ENCODE results near the gene SYNJ2. TPM values are rescaled to one million over a fixed set of nuclear protein-coding genes. Genes with fewer than 3 reads are reported as not detected.
A peak's percentile ranks its signal among the peaks of the same experiment; 100 is the strongest.

Gene SYNJ2
- total RNA-seq, 1 experiment from 2014 or later = 45.0 TPM

DNA sequence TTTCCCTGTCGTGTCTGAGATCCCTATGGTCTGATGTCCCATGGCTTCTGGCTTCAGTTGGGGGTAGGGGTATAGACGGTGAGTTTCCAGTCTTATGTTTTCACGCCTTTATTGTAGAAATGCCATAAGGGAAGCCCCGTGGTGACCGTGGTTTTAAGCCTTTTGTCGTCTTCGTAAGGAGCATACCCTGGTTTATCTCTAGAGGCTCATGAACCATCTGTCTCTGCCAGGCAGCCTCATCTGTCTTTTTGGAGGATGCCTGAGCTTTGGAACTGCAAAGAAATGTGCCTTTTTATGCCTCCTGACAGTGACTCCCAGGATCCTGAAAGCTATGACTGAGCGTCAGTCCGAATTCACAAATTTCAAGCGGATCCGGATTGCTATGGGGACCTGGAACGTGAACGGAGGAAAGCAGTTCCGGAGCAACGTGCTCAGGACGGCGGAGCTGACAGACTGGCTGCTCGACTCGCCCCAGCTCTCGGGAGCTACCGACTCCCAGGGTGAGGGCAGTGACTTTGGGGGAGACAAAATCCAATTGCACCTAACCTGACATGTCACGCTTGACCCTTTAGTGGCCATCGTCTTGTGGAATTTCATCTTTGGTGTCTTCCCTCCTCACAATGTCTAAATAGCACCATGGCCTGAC is 84.6 kb downstream of the SYNJ2 start:
- peaks cover 3% of the 10 kb centered on the region; the same call in 1 of the 2 replicates for H3K36me3 ChIP-seq (ENCODE audit: control insufficient read depth, insufficient read depth, low read length)
- intact Hi-C loops (cut with micrococcal nuclease; ENCODE audit: unreplicated experiment) = no loop called here
- H3K4me3 ChIP-seq (ENCODE audit: low read depth, low read length) = no peak overlapping the region
- no peaks in the 10 kb centered on the region for H3K9me3 ChIP-seq
- no peak overlapping the region for H3K4me3 Mint-ChIP-seq (ENCODE audit: unreplicated experiment)
- no TSS peak for BruUV-seq (replicated peaks)
- peaks cover 36% of the 10 kb centered on the region for H3K36me3 Mint-ChIP-seq (ENCODE audit: insufficient read depth, unreplicated experiment)
- H3K27me3 ChIP-seq (replicated peaks; ENCODE audit: control insufficient read depth, insufficient read depth, low read length) = no peaks in the 10 kb centered on the region
- no peak for DNase-seq
- no peaks in the 10 kb centered on the region for H3K4me1 Mint-ChIP-seq (ENCODE audit: low read depth, unreplicated experiment)
- POLR2A ChIA-PET = no interaction called here
- H3K27ac Mint-ChIP-seq (ENCODE audit: unreplicated experiment) = no peak overlapping the region
- H3K9me3 Mint-ChIP-seq (ENCODE audit: unreplicated experiment) = no peaks in the 10 kb centered on the region
- CTCF ChIA-PET = no interaction called here
- H3K4me1 ChIP-seq = no peaks in the 10 kb centered on the region
- TF ChIP-seq, protein P1, sequence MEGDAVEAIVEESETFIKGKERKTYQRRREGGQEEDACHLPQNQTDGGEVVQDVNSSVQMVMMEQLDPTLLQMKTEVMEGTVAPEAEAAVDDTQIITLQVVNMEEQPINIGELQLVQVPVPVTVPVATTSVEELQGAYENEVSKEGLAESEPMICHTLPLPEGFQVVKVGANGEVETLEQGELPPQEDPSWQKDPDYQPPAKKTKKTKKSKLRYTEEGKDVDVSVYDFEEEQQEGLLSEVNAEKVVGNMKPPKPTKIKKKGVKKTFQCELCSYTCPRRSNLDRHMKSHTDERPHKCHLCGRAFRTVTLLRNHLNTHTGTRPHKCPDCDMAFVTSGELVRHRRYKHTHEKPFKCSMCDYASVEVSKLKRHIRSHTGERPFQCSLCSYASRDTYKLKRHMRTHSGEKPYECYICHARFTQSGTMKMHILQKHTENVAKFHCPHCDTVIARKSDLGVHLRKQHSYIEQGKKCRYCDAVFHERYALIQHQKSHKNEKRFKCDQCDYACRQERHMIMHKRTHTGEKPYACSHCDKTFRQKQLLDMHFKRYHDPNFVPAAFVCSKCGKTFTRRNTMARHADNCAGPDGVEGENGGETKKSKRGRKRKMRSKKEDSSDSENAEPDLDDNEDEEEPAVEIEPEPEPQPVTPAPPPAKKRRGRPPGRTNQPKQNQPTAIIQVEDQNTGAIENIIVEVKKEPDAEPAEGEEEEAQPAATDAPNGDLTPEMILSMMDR (IDR thresholded peaks at IDR 0.05; ENCODE audit: insufficient read depth in 1 of 2, low read depth in 1 of 2, low read length in 1 of 2, severe bottlenecking in 1 of 2, unreplicated experiment in 1 of 2) = no peak
- no peaks in the 10 kb centered on the region for H3K27me3 Mint-ChIP-seq (ENCODE audit: insufficient read depth, unreplicated experiment)

DNA sequence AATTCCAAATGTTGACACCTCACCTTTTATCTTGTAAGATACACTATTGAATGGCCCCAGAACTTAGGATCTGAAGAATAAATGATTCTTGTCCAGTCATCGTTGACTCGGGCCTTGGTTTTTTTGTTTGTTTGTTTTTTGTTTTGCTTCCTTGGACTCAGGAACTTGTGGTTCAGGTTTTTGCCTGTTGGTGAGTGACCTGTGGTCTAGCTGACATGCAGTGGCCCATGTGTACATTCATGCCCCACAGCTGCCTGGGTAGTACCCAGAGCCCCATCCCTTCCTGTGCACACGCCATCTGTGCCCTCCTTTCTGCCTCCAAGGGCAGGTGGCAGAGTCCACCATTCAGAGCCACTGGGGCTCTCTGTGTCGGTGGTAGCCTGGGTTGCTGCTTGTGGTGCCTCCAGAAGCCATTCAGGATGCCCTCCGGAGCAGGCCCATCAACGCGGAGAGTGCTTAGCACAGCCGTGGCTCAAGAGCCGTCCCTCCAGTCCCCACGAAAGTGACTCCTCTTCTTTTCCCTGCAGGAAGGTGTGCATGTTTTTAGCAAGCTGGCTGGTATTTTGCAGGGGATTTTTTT is 85.9 kb downstream of the SYNJ2 start:
- no peaks in the 10 kb centered on the region for H3K9me3 Mint-ChIP-seq (ENCODE audit: unreplicated experiment)
- H3K4me3 Mint-ChIP-seq (ENCODE audit: unreplicated experiment) = no peak overlapping the region
- H3K27me3 ChIP-seq (replicated peaks; ENCODE audit: control insufficient read depth, insufficient read depth, low read length) = no peaks in the 10 kb centered on the region
- no TSS peak for BruUV-seq (replicated peaks)
- H3K27ac Mint-ChIP-seq (ENCODE audit: unreplicated experiment) = no peak overlapping the region
- H3K9me3 ChIP-seq = no peaks in the 10 kb centered on the region
- peaks cover 8% of the 10 kb centered on the region; the same call in 1 of the 2 replicates for H3K4me1 ChIP-seq
- peaks cover 38% of the 10 kb centered on the region for H3K36me3 Mint-ChIP-seq (ENCODE audit: insufficient read depth, unreplicated experiment)
- intact Hi-C loops (cut with micrococcal nuclease; ENCODE audit: unreplicated experiment) = no loop called here
- ChIA-PET CTCF (no interaction called here), POLR2A (no interaction called here)
- H3K4me1 Mint-ChIP-seq (ENCODE audit: low read depth, unreplicated experiment) = peaks cover 7% of the 10 kb centered on the region
- DNase-seq = no peak
- no peaks in the 10 kb centered on the region for H3K27me3 Mint-ChIP-seq (ENCODE audit: insufficient read depth, unreplicated experiment)
- H3K36me3 ChIP-seq (ENCODE audit: control insufficient read depth, insufficient read depth, low read length) = no peaks in the 10 kb centered on the region
- TF ChIP-seq, protein P1 (IDR thresholded peaks at IDR 0.05; ENCODE audit: insufficient read depth in 1 of 2, low read depth in 1 of 2, low read length in 1 of 2, severe bottlenecking in 1 of 2, unreplicated experiment in 1 of 2) = no peak
- no peak overlapping the region for H3K4me3 ChIP-seq (ENCODE audit: low read depth, low read length)

DNA sequence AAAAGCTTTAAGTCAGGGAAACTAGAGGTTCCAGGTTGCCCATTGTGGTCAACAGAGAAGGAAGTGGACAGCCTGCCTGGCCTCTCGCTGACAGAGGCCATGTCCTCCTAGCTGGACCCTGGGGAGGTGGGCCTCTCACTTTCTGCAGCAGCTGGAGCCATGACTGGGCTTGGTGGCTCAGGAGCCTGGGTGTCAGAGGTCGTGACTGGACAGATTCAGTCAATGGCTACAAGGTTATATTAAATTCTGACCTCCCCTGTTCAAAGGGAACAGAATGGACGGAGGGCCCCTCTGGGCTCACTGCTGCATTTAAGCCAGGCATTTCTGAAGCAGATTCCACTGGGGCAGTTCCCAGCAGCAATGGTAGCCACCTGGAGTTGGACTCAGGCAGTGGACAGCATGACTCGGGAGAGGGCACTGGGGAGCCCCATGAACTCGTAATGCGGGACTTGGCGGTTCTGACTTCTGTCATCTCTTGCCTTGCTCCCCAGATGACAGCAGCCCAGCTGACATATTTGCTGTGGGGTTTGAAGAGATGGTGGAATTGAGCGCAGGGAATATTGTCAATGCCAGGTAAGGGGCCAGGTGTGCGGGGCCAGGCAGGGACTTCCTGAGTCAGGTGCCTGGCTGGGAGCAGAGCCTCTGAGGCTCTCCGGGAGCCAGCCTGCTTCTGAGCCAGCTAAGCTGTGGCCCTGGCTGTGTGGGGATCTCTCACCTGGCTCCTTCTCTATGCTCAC is 86.7 kb downstream of the SYNJ2 start:
- no peaks in the 10 kb centered on the region for H3K9me3 Mint-ChIP-seq (ENCODE audit: unreplicated experiment)
- POLR2A ChIA-PET = no interaction called here
- no TSS peak for BruUV-seq (replicated peaks)
- H3K36me3 Mint-ChIP-seq (ENCODE audit: insufficient read depth, unreplicated experiment) = peaks cover 41% of the 10 kb centered on the region
- H3K36me3 ChIP-seq (ENCODE audit: control insufficient read depth, insufficient read depth, low read length) = no peaks in the 10 kb centered on the region
- no peak overlapping the region for H3K4me3 ChIP-seq (ENCODE audit: low read depth, low read length)
- intact Hi-C loops (cut with micrococcal nuclease; ENCODE audit: unreplicated experiment) = no loop called here
- no peaks in the 10 kb centered on the region for H3K27me3 ChIP-seq (replicated peaks; ENCODE audit: control insufficient read depth, insufficient read depth, low read length)
- H3K4me1 Mint-ChIP-seq (ENCODE audit: low read depth, unreplicated experiment) = peaks cover 7% of the 10 kb centered on the region
- peak overlapping the region; percentile 33 for H3K27ac Mint-ChIP-seq (ENCODE audit: unreplicated experiment)
- no peaks in the 10 kb centered on the region for H3K9me3 ChIP-seq
- TF ChIP-seq, protein P1 (IDR thresholded peaks at IDR 0.05; ENCODE audit: insufficient read depth in 1 of 2, low read depth in 1 of 2, low read length in 1 of 2, severe bottlenecking in 1 of 2, unreplicated experiment in 1 of 2) = no peak
- H3K27me3 Mint-ChIP-seq (ENCODE audit: insufficient read depth, unreplicated experiment) = no peaks in the 10 kb centered on the region
- CTCF ChIA-PET = interaction anchor here (0.6 kb wide), 1 partner anchor 318 kb away, joined by 4 read pairs; no protein-coding TSS in a partner anchor
- no peak overlapping the region for H3K4me3 Mint-ChIP-seq (ENCODE audit: unreplicated experiment)
- no peak for DNase-seq
- peaks cover 8% of the 10 kb centered on the region; the same call in 1 of the 2 replicates for H3K4me1 ChIP-seq
